Effector CD8-positive, alpha-beta T cell (primary cell): ENCODE data around the gene SFTPD.
"Not testable (repeated sequence)": the region's sequence is repeated elsewhere in the genome, so short reads cannot be mapped to it uniquely, and the experiment has no call there.

Experiments
- DNase-seq: peaks from one replicate; lab custom pipeline; 2025; lab: John Stamatoyannopoulos, UW
- total RNA-seq, 4 experiments: gene quantifications; one replicate each; lab custom pipeline; 2026; lab: John Stamatoyannopoulos, UW

The SFTPD gene
- 0 reads per million in 4 experiments for total RNA-seq

- no peak for DNase-seq
Observed at GRCh38 chr10:79948976-79949722, at the start of gene SFTPD. Gene SFTPD (minus strand): TSS chr10:79949105. CDS start chr10:79946659, 2,446 bp downstream.

- DNase-seq = no peak
Observed at GRCh38 chr10:79995979-79996634, 47.2 kb upstream of the SFTPD start.

GRCh38 chr10:79994556-79994955 lies 45.7 kb upstream of the SFTPD start:
- DNase-seq = no peak

- DNase-seq = not testable (repeated sequence)
Observed at GRCh38 chr10:79988199-79988598, 39.3 kb upstream of the SFTPD start.

DNA sequence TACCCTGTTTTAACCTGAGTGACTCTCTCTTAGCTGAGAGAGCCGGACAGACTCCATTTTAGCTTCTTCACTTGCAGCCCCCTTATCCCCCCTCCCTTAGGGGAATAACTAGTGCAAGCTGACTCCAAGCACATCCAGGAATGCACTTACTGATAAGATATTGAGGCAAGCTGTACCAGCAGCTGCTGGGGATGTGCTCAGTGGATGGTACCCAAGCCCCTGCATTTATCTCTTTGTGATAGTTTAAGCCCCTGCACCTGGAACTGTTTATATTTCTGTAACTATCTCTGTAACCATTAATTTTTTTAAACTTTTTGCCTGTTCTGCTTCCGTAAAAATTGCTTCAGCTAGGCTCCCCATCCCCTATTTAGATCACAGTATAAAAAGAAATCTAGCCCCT lies 37.8 kb upstream of the SFTPD start:
- not testable (repeated sequence) for DNase-seq

DNA sequence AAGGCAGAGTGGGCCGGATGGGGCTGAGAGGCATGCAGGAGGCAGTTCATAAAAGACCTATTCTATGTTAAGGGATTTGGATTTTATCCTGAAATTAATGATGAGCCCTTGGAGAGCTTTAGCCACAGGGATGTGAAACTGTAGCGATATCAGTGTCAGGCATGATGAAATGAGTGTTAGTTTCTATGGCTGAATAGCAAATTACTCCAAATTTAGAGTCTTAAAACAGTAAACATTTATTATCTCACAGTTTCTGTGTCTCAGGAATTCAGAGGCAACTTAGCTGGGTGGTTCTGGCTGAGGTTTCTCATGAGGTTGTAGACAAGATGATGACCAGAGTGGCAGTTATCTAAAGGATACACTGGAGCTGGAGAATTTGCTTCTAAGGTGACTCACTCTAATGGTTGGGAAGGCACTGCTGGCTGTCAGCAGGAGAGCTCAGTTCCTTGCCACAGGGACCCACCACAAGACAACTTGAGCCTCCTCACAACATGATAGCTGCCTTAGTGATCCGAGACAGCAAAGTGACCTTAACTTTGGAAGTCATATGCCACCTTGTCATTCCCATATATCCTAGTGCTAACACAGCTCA lies 36.7 kb upstream of the SFTPD start:
- DNase-seq = no peak

GRCh38 chr10:79984851-79985250 lies 35.9 kb upstream of the SFTPD start:
- no peak for DNase-seq

- DNase-seq = no peak
Observed at GRCh38 chr10:79983286-79983909, 34.5 kb upstream of the SFTPD start.

GRCh38 chr10:79982861-79983260 lies 34.0 kb upstream of the SFTPD start:
- no peak for DNase-seq

DNA sequence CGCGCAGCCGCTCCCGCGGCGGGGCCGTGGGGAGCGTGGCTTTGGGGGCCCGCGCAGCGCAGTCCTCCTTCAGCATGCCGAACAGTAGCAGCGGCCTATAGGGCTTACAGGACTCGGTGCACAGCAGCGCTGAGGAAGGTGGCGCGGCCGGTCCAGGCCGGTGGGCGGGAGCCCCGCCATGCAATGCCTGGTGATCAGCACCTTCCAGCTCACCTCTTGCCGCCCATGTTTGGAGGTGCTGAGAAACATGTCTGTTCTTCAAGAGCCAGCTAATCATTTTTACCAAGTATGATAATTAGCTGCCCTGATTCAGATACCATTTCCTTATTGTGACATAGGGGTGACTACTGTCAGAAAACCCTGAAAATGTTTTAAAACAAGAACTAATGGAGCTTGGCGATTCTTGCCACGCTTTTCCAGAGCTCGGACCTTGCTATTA lies 33.5 kb upstream of the SFTPD start:
- DNase-seq = no peak

GRCh38 chr10:79981450-79982361 lies 32.8 kb upstream of the SFTPD start:
- no peak for DNase-seq

DNA sequence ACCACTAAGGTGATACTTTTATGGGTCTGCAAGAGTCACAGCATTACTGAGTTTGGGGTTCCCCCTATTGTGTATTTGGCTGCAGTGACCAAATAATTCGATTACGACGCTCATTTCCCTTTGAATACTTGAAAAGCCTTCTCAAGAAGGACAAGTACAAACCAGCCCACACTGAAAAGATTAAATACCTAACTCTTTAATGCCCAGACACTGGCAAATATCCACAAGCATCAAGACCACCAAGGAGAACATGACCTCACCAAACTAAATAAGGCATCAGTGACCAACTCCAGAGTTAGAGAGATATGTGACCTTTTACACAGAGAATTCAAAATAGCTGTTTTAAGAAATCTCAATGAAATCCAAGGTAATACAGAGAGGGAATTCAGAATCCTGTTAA lies 31.8 kb upstream of the SFTPD start:
- DNase-seq = no peak

- no peak for DNase-seq
Observed at GRCh38 chr10:79979976-79980687, 31.2 kb upstream of the SFTPD start.

DNA sequence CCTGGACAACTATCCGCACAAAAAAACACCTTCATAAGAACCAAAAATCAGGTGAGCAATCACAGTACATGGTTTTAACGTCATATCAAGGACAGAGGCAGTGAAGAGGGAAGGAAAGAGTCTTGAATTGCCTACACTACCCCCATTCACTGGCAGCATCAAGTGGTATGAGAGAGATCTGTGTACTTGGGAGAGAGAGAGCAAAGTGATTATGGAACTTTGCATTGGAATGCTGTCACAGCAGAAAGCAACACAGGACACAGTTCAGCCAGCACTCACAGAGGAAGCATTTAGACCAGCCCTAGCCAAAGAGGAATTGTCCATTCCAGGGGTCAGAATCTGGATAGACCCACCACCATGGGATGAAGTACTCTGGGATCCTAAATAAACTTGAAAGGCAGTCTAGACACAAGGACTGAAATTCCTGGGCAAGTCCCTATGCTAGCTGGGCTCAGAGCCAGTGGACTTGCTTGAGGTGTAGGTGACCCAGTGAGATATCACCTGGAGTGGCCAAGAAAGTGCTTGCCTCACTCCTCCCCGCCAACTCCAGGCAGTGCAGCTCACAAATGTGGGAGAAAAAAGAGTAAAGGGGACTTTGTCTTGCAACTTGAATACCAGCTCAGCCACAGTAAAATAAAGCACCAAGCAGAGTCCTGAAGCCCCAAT lies 30.5 kb upstream of the SFTPD start:
- DNase-seq = no peak

GRCh38 chr10:79976999-79977398 lies 28.1 kb upstream of the SFTPD start:
- DNase-seq = no peak

- DNase-seq = no peak
Observed at GRCh38 chr10:79970062-79970461, 21.2 kb upstream of the SFTPD start.

DNA sequence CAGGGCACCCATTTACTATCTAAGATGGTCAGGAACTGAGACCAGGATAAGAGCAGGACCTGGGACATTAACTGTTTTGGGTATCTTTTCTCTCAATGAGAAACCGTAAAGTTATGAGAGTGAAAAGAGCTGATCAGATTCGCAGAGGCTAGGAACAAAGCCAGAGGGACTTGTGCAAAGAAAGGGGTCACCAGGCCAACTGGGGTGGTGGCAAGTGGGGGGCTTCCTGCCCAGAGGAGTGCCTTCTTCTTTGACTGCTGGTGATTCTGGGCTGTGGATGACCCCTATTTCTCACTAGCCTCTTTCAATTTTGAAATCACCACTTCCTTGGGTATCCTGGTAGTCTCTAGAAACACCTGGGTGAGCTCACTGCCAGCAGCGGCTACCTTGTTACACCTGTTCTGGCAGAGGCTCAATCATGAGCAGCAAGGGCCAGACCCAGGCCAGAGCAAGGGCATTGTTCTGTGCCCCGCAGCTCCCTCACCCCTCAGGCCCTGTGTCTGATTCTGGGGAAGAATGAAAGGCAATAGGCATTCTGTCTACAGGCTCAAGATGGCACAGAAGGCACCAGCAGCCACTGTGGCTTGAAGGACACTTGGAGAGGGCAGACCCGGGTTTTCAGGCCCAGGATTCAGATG lies 999 bp downstream of the SFTPD start:
- DNase-seq = no peak

DNA sequence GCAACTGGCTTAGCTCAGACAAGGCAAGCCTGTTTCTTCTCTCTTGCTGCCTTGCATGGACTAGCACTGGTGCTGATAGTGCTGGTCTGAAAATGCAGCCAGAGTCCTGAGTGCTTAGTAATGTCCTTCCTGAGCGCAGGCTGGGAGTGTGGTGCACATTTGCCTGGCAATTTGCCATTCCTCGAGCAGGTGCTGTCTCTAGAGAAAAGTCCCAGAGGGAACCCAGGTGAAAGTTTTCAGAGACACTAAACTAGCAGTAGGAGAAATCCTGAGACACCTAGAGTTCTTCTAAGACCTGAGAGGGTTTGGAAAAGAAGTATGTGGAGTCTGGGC lies 1.9 kb downstream of the SFTPD start:
- no peak for DNase-seq

GRCh38 chr10:79946271-79947082 lies 2.4 kb downstream of the SFTPD start:
- no peak for DNase-seq
